GM12891 (cell line): ENCODE measurements around the gene HSD17B1.

Experiments used
- PAX5 ChIP-seq: IDR thresholded peaks from 2 replicates; pipeline ENCODE4 v1.6.1; 2011; ENCODE audit warnings: low read length, moderate library complexity, mild to moderate bottlenecking; ENCODE audit not compliant: insufficient read depth, severe bottlenecking
- POLR2A ChIP-seq: IDR thresholded peaks from 2 replicates; pipeline ENCODE4 v1.6.1; 2011; ENCODE audit warnings: low read depth, low read length, control low read depth
- POLR2AphosphoS5 ChIP-seq: IDR thresholded peaks from 2 replicates; pipeline ENCODE4 v1.6.1; 2011; ENCODE audit warnings: low read depth, low read length, control low read depth
- POU2F2 ChIP-seq: IDR thresholded peaks from 2 replicates; pipeline ENCODE4 v1.6.1; 2011; ENCODE audit warnings: low read depth, mild to moderate bottlenecking, control low read depth, low read length, moderate library complexity
- TAF1 ChIP-seq: IDR thresholded peaks from 2 replicates; pipeline ENCODE4 v1.6.1; 2011; ENCODE audit warnings: low read depth, low read length, control low read depth

DNA sequence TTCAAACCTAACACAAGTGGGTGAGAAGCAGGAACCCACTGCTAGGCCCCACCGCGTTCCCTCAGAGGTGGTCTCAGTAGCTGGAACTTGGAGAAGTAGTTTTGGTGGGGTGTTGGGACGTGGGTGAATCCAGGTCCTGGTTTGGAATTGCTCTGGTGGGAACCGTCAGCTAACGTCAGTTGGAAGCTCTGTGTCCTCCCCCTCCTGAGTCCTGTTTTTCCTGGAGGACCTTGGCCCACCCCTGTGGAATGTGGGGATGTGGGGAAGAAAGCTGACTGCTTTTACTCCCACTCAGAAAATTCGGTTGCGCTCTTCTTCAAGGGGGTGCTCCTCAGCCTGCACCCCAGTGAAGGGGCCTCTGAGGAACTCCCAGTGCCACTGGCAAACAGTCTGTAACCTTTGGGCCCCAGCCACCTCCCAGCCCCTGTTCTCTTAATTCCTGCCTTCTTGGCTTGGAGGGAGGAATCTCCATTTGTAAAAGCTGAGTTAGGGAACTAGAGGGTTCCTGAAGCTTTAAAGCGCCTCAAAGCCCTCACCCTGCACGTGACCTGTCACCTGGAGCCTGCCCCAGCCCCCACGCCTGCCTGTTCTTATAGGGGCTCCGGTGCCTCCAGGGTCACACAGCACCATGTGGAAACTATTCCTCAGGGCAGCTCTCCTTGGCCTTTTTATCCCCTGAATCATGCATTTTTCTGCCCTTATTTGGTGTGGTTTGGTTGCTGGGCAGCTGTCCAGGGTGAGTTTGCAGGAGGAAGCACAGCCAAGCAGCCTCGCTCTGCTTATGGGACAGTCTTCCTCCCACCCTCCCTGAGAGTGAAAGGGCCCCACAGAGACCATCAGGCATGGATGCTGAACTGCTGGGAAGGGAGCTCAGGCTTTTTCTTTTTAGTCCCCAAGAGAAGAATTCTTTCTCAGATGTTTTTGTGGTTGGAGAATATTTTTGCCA is 32.9 kb upstream of the HSD17B1 start:
- TF ChIP-seq POLR2A (no peak), POLR2AphosphoS5 (no peak), POU2F2 (no peak), PAX5 (no peak), TAF1 (no peak)
